NB4 (cell line): ENCODE data around the gene IL15.

Experiments used
- POLR2A ChIP-seq: IDR thresholded peaks from 2 replicates; pipeline ENCODE4 v1.6.1; 2011; ENCODE audit warnings: mild to moderate bottlenecking; ENCODE audit not compliant: insufficient read length; ENCODE audit errors: extremely low read depth
- TF ChIP-seq, protein P1 (sequence below): IDR thresholded peaks from one replicate; pipeline ENCODE4 v1.5.1; 2012; ENCODE audit warnings: low read depth, low read length

DNA sequence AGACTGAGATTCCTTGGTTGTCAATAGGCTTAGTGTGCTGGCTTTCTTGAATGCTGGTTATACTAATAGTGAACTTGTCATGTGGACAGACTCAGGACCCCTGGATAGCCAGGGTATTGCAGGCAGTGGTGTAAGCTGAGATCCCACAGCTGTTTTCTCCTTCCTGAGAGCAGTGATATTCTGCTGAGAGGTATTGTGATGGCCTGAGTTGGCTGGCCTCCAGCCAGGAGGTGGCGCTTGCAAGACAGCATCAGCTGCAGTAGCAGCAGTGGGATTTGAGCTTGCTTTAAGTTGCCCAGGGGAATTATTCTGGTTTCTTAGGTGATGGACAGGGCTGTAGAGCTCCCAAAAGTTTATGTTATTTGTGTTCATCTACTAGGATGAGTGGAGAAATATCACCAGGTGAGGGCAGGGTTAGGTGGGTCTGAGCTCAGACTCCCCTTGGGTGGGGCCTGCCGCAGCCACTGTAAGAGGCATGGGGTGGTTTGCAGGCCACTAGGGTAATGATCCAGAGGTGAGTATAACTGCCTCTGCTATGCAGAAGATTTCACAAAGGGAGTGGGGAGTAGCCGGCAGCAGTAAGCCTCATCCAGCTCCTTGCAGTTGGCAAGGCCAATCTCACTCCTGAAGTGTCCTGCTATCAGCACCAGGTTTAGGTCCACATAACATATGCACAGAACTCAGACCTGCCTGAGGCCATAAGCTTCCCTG, 66.2 kb downstream of the IL15 start:
- TF ChIP-seq, protein P1, sequence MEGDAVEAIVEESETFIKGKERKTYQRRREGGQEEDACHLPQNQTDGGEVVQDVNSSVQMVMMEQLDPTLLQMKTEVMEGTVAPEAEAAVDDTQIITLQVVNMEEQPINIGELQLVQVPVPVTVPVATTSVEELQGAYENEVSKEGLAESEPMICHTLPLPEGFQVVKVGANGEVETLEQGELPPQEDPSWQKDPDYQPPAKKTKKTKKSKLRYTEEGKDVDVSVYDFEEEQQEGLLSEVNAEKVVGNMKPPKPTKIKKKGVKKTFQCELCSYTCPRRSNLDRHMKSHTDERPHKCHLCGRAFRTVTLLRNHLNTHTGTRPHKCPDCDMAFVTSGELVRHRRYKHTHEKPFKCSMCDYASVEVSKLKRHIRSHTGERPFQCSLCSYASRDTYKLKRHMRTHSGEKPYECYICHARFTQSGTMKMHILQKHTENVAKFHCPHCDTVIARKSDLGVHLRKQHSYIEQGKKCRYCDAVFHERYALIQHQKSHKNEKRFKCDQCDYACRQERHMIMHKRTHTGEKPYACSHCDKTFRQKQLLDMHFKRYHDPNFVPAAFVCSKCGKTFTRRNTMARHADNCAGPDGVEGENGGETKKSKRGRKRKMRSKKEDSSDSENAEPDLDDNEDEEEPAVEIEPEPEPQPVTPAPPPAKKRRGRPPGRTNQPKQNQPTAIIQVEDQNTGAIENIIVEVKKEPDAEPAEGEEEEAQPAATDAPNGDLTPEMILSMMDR: no peak
- no peak for TF ChIP-seq POLR2A
